ENCODE data around the gene MYO18B.

The MYO18B gene

GRCh38 chr22:25828422-25828821, 86.4 kb downstream of the MYO18B start:
- no peak for DNase-seq

- DNase-seq, result no peak
Measured at GRCh38 chr22:25829237-25829636, 87.2 kb downstream of the MYO18B start.

- no peak for DNase-seq
Measured at GRCh38 chr22:25829808-25830777, 88.1 kb downstream of the MYO18B start.

- no peak for DNase-seq
Measured at GRCh38 chr22:25833091-25833490, 91.1 kb downstream of the MYO18B start.

GRCh38 chr22:25833676-25834075, 91.7 kb downstream of the MYO18B start:
- DNase-seq, result no peak

- no peak for DNase-seq
Measured at GRCh38 chr22:25834490-25834889, 92.5 kb downstream of the MYO18B start.

GRCh38 chr22:25835348-25835747, 93.4 kb downstream of the MYO18B start:
- no peak for DNase-seq

GRCh38 chr22:25837288-25837900, 95.4 kb downstream of the MYO18B start:
- DNase-seq, result no peak

- DNase-seq, result no peak
Measured at GRCh38 chr22:25838960-25839741, 97.2 kb downstream of the MYO18B start.

GRCh38 chr22:25839755-25840154, 97.8 kb downstream of the MYO18B start:
- DNase-seq, result no peak

GRCh38 chr22:25840167-25840566, 98.2 kb downstream of the MYO18B start:
- no peak for DNase-seq

GRCh38 chr22:25840891-25841290, 98.9 kb downstream of the MYO18B start:
- DNase-seq, result no peak

GRCh38 chr22:25841775-25842174, 99.8 kb downstream of the MYO18B start:
- no peak for DNase-seq

GRCh38 chr22:25843660-25844405, 101.8 kb downstream of the MYO18B start:
- no peak for DNase-seq

GRCh38 chr22:25844601-25845000, 102.6 kb downstream of the MYO18B start:
- no peak for DNase-seq

GRCh38 chr22:25845985-25846745, 104.2 kb downstream of the MYO18B start:
- DNase-seq, result no peak

- DNase-seq, result no peak
Measured at GRCh38 chr22:25847451-25847850, 105.5 kb downstream of the MYO18B start.

- DNase-seq, result no peak
Measured at GRCh38 chr22:25848954-25849353, 107.0 kb downstream of the MYO18B start.

GRCh38 chr22:25849522-25849921, 107.5 kb downstream of the MYO18B start:
- no peak for DNase-seq

GRCh38 chr22:25852223-25852622, 110.2 kb downstream of the MYO18B start:
- no peak for DNase-seq

- no peak for DNase-seq
Measured at GRCh38 chr22:25853078-25853477, 111.1 kb downstream of the MYO18B start.

Measured in cortex of kidney (tissue), 1 donor.